H9 (cell line): ENCODE results near the gene PLCB1. TPM values are rescaled to one million over a fixed set of nuclear protein-coding genes. Genes with fewer than 3 reads are reported as not detected.

Experiments used
- DNase-seq: peaks from one replicate; pipeline ENCODE4 v3.0.0-alpha.2; 2017
- H2AFZ ChIP-seq: one replicate; pipeline ENCODE4 v1.6.1; 2013; ENCODE audit warnings: mild to moderate bottlenecking, low read length, control low read depth, moderate library complexity
- H2AK5ac ChIP-seq: 2 replicates; pipeline ENCODE4 v1.6.1; 2013; ENCODE audit warnings: low read length, control low read depth, mixed read lengths; ENCODE audit not compliant: insufficient read length
- H2BK120ac ChIP-seq: one replicate; pipeline ENCODE4 v1.6.1; 2013; ENCODE audit warnings: low read depth, mild to moderate bottlenecking, low read length, control low read depth, inconsistent platforms; ENCODE audit not compliant: poor library complexity, severe bottlenecking
- H2BK12ac ChIP-seq: 2 replicates; pipeline ENCODE4 v1.6.1; 2013; ENCODE audit warnings: low read length, control low read depth, mixed read lengths, low read depth; ENCODE audit not compliant: insufficient read length
- H2BK15ac ChIP-seq: 2 replicates; pipeline ENCODE4 v1.6.1; 2013; ENCODE audit warnings: low read depth, low read length, control low read depth
- H2BK20ac ChIP-seq: one replicate; pipeline ENCODE4 v1.6.1; 2013; ENCODE audit warnings: low read depth, mild to moderate bottlenecking, low read length, control low read depth, inconsistent platforms; ENCODE audit not compliant: poor library complexity, severe bottlenecking
- H2BK5ac ChIP-seq: 2 replicates; pipeline ENCODE4 v1.6.1; 2013; ENCODE audit warnings: low read length, control low read depth, mixed read lengths; ENCODE audit not compliant: insufficient read length
- H3K14ac ChIP-seq: 2 replicates; pipeline ENCODE4 v1.6.1; 2013; ENCODE audit warnings: low read length, control low read depth; ENCODE audit not compliant: insufficient read depth
- H3K18ac ChIP-seq: 2 replicates; pipeline ENCODE4 v1.6.1; 2013; ENCODE audit warnings: low read depth, mild to moderate bottlenecking, mixed read lengths, low read length, control low read depth; ENCODE audit not compliant: insufficient read length
- H3K23ac ChIP-seq: 2 replicates; pipeline ENCODE4 v1.6.1; 2013; ENCODE audit warnings: low read length, control low read depth, mixed read lengths, low read depth; ENCODE audit not compliant: insufficient read length
- H3K23me2 ChIP-seq: 2 replicates; pipeline ENCODE4 v1.6.1; 2013; ENCODE audit warnings: low read depth, mild to moderate bottlenecking, mixed read lengths, low read length, control low read depth; ENCODE audit not compliant: insufficient read length, poor library complexity, severe bottlenecking
- H3K27ac ChIP-seq: 2 replicates; pipeline ENCODE4 v1.5.1; 2013; ENCODE audit warnings: low read length, control low read depth, mixed read lengths, low read depth; ENCODE audit not compliant: insufficient read length
- H3K27me3 ChIP-seq: 2 replicates; pipeline ENCODE4 v1.6.1; 2013; ENCODE audit warnings: low read length, control low read depth, inconsistent platforms; ENCODE audit not compliant: insufficient read depth
- H3K4ac ChIP-seq: 2 replicates; pipeline ENCODE4 v1.6.1; 2013; ENCODE audit warnings: low read depth, mild to moderate bottlenecking, control low read depth, inconsistent platforms, low read length, moderate library complexity
- H3K4me1 ChIP-seq: 2 replicates; pipeline ENCODE4 v1.6.1; 2013; ENCODE audit warnings: low read length, control low read depth, inconsistent platforms; ENCODE audit not compliant: insufficient read depth
- H3K4me2 ChIP-seq: 2 replicates; pipeline ENCODE4 v1.6.1; 2013; ENCODE audit warnings: low read length, control low read depth, mixed read lengths; ENCODE audit not compliant: insufficient read length, insufficient read depth
- H3K56ac ChIP-seq: 2 replicates; pipeline ENCODE4 v1.6.1; 2013; ENCODE audit warnings: low read depth, mild to moderate bottlenecking, mixed read lengths, low read length, control low read depth; ENCODE audit not compliant: insufficient read length
- H3K79me1 ChIP-seq: 2 replicates; pipeline ENCODE4 v1.6.1; 2013; ENCODE audit warnings: low read depth, mild to moderate bottlenecking, moderate library complexity, low read length, control low read depth, inconsistent platforms; ENCODE audit not compliant: insufficient read depth, poor library complexity, severe bottlenecking
- H3K79me2 ChIP-seq: 2 replicates; pipeline ENCODE4 v1.6.1; 2013; ENCODE audit warnings: low read length, control low read depth, inconsistent platforms; ENCODE audit not compliant: insufficient read depth
- H3K9ac ChIP-seq: 2 replicates; pipeline ENCODE4 v1.6.1; 2013; ENCODE audit warnings: low read length, control low read depth, mixed read lengths; ENCODE audit not compliant: insufficient read length; ENCODE audit errors: extremely low read depth
- H3K9me3 ChIP-seq: one replicate; pipeline ENCODE4 v1.6.1; 2013; ENCODE audit warnings: low read depth, low read length, inconsistent platforms; ENCODE audit not compliant: control insufficient read depth
- H3T11ph ChIP-seq: one replicate; pipeline ENCODE4 v1.6.1; 2013; ENCODE audit warnings: mild to moderate bottlenecking, low read length, control low read depth, inconsistent platforms
- H4K20me1 ChIP-seq: one replicate; pipeline ENCODE4 v1.6.1; 2013; ENCODE audit not compliant: control insufficient read depth, insufficient read length, insufficient read depth
- H4K5ac ChIP-seq: 2 replicates; pipeline ENCODE4 v1.6.1; 2013; ENCODE audit warnings: low read depth, mild to moderate bottlenecking, mixed read lengths, low read length, control low read depth; ENCODE audit not compliant: insufficient read length
- H4K8ac ChIP-seq: replicated peaks from 2 replicates; pipeline ENCODE4 v1.6.1; 2013; ENCODE audit warnings: low read length, control low read depth, mixed read lengths, low read depth; ENCODE audit not compliant: insufficient read length
- H4K91ac ChIP-seq: 2 replicates; pipeline ENCODE4 v1.6.1; 2013; ENCODE audit warnings: low read depth, mild to moderate bottlenecking, moderate library complexity, mixed read lengths, low read length, control low read depth; ENCODE audit not compliant: insufficient read length
- H3K27ac Mint-ChIP-seq, 3 experiments: 2 replicates in 2 of 3; 3 replicates in 1 of 3; pipeline ENCODE4 v1.8.0; 2020 to 2021; ENCODE audit warnings: mixed read lengths in 3 of 3, mild to moderate bottlenecking in 1 of 3, moderate library complexity in 1 of 3
- H3K27me3 Mint-ChIP-seq: 2 replicates; pipeline ENCODE4 v1.8.0; 2021; ENCODE audit warnings: low read depth, mild to moderate bottlenecking, moderate library complexity, mixed read lengths
- H3K36me3 Mint-ChIP-seq, 3 experiments: 2 replicates in 2 of 3; 3 replicates in 1 of 3; pipeline ENCODE4 v1.8.0; 2020 to 2021; ENCODE audit warnings: low read depth in 3 of 3, mixed read lengths in 3 of 3; ENCODE audit not compliant: insufficient read depth in 1 of 3
- H3K4me1 Mint-ChIP-seq, 2 experiments: 2 replicates each; pipeline ENCODE4 v1.8.0; 2020; ENCODE audit warnings: mixed read lengths in 2 of 2
- H3K4me3 Mint-ChIP-seq, 2 experiments: 2 replicates in 1 of 2; 3 replicates in 1 of 2; pipeline ENCODE4 v1.8.0; 2020 to 2021; ENCODE audit warnings: mild to moderate bottlenecking in 2 of 2, mixed read lengths in 2 of 2, moderate library complexity in 1 of 2
- H3K9me3 Mint-ChIP-seq, 2 experiments: 2 replicates in 1 of 2; 3 replicates in 1 of 2; pipeline ENCODE4 v1.8.0; 2020; ENCODE audit warnings: mild to moderate bottlenecking in 2 of 2, mixed read lengths in 2 of 2, moderate library complexity in 1 of 2
- CTCF ChIP-seq: fragments of 200-600 bp; sonication (generic); conservative IDR thresholded peaks from 3 replicates; pipeline ENCODE4 v1.8.0; 2021; ENCODE audit warnings: antibody characterized with exemption, mild to moderate bottlenecking
- WGBS: extraction: QIAGEN DNeasy Blood & Tissue Kit; methylation state at CpG from one replicate; pipeline ENCODE4 v1.1.7; 2013; ENCODE audit warnings: missing lambda C conversion rate, low lambda C conversion rate, mixed read lengths; ENCODE audit not compliant: insufficient read length; ENCODE audit errors: extremely low coverage; 5-methylcytosine and 5-hydroxymethylcytosine counted together
- total RNA-seq: library from RNA; stranded (reverse); gene quantifications from 2 replicates; pipeline ENCODE4 v1.2.1, GENCODE V29; 2021

PLCB1 gene
- total RNA-seq, 1 experiment from 2014 or later: 11.5 TPM

GRCh38 chr20:8874437-8874836 is 742.4 kb downstream of the PLCB1 start:
- no peak overlapping the region for H4K8ac ChIP-seq
- H3K23ac ChIP-seq: no peak overlapping the region
- H3K4me1 Mint-ChIP-seq: no peaks in the 10 kb centered on the region
- H2BK12ac ChIP-seq: no peak overlapping the region
- H3K4ac ChIP-seq: no peak overlapping the region
- H3K27me3 Mint-ChIP-seq: no peaks in the 10 kb centered on the region
- H3K79me1 ChIP-seq: no peaks in the 10 kb centered on the region
- H3K9me3 ChIP-seq: no peaks in the 10 kb centered on the region
- H3T11ph ChIP-seq: no peak overlapping the region
- H2BK20ac ChIP-seq: no peak overlapping the region
- H3K27me3 ChIP-seq: no peaks in the 10 kb centered on the region
- no peak overlapping the region for H3K4me2 ChIP-seq
- H3K9ac ChIP-seq: no peak overlapping the region
- H3K9me3 Mint-ChIP-seq: no peaks in the 10 kb centered on the region
- no peak overlapping the region for H3K4me3 Mint-ChIP-seq
- no peak overlapping the region for H3K18ac ChIP-seq
- no peaks in the 10 kb centered on the region for H3K23me2 ChIP-seq
- H2BK5ac ChIP-seq: no peak overlapping the region
- no peaks in the 10 kb centered on the region for H3K4me1 ChIP-seq
- H2AK5ac ChIP-seq: no peak overlapping the region
- no CpG with 5 or more reads among the region's 1 CpG for WGBS
- no peaks in the 10 kb centered on the region for H3K36me3 Mint-ChIP-seq
- no peak overlapping the region for H3K27ac ChIP-seq
- H2BK120ac ChIP-seq: no peak overlapping the region
- no peaks in the 10 kb centered on the region for H4K20me1 ChIP-seq
- no peaks in the 10 kb centered on the region for H3K79me2 ChIP-seq
- H3K56ac ChIP-seq: no peak overlapping the region
- H2AFZ ChIP-seq: no peak overlapping the region
- no peak for DNase-seq
- TF ChIP-seq CTCF: no peak
- no peak overlapping the region for H4K91ac ChIP-seq
- H3K14ac ChIP-seq: no peak overlapping the region
- no peak overlapping the region for H4K5ac ChIP-seq
- no peak overlapping the region for H3K27ac Mint-ChIP-seq
- no peak overlapping the region for H2BK15ac ChIP-seq
